Natural killer cell (primary cell): ENCODE results near the gene EYS. TPM values are rescaled to one million over a fixed set of nuclear protein-coding genes. Genes with fewer than 3 reads are reported as not detected.

Source experiments
- ATAC-seq, 3 donors: fragments of 150-1000 bp in 2 of 3; fragments of 200-7000 bp in 1 of 3; cut with Tn5 transposase; 1 replicate in 1 of 3; 2 replicates in 2 of 3; pipeline ENCODE4 v1.10.0; 2021; ENCODE audit warnings: mild to moderate bottlenecking in 2 of 3, moderate library complexity in 2 of 3
- DNase-seq, 2 donors: peaks; one replicate each; pipeline versions ENCODE4 v3.0.0 to v3.0.0-alpha.2; 2013 to 2021; ENCODE audit warnings: mixed read lengths in 1 of 2
- H3K27ac ChIP-seq: one replicate; pipeline ENCODE4 v1.5.1; 2013; ENCODE audit warnings: mild to moderate bottlenecking, low read length
- H3K27me3 ChIP-seq: one replicate; pipeline ENCODE4 v1.6.1; 2013; ENCODE audit warnings: low read length; ENCODE audit not compliant: control insufficient read depth, insufficient read depth
- H3K36me3 ChIP-seq: one replicate; pipeline ENCODE4 v1.6.1; 2013; ENCODE audit warnings: low read length; ENCODE audit not compliant: control insufficient read depth, insufficient read depth
- H3K4me1 ChIP-seq: one replicate; pipeline ENCODE4 v1.6.1; 2013; ENCODE audit warnings: low read length; ENCODE audit not compliant: control insufficient read depth, insufficient read depth
- H3K4me3 ChIP-seq: one replicate; pipeline ENCODE4 v1.5.1; 2013; ENCODE audit warnings: low read length
- H3K9me3 ChIP-seq: one replicate; pipeline ENCODE4 v1.6.1; 2013; ENCODE audit warnings: low read length; ENCODE audit not compliant: control insufficient read depth, insufficient read depth
- H3K27ac Mint-ChIP-seq, 2 donors: one replicate each; pipeline ENCODE4 v1.8.0; 2022; ENCODE audit warnings: mild to moderate bottlenecking in 2 of 2, mixed read lengths in 2 of 2, moderate library complexity in 1 of 2
- H3K27me3 Mint-ChIP-seq, 2 donors: one replicate each; pipeline ENCODE4 v1.8.0; 2022; ENCODE audit warnings: low read depth in 2 of 2, mixed read lengths in 2 of 2
- H3K36me3 Mint-ChIP-seq: one replicate; pipeline ENCODE4 v1.8.0; 2022; ENCODE audit warnings: mixed read lengths
- H3K4me1 Mint-ChIP-seq, 2 donors: one replicate each; pipeline ENCODE4 v1.8.0; 2022; ENCODE audit warnings: mixed read lengths in 2 of 2
- H3K4me3 Mint-ChIP-seq: one replicate; pipeline ENCODE4 v1.8.0; 2022; ENCODE audit warnings: mild to moderate bottlenecking, moderate library complexity, mixed read lengths
- H3K9me3 Mint-ChIP-seq, 2 donors: one replicate each; pipeline ENCODE4 v1.8.0; 2022; ENCODE audit warnings: mixed read lengths in 2 of 2
- WGBS: methylation state at CpG from one replicate; pipeline ENCODE4 v1.1.7; 2013; ENCODE audit warnings: missing lambda C conversion rate; ENCODE audit not compliant: insufficient coverage; 5-methylcytosine and 5-hydroxymethylcytosine counted together
- intact Hi-C: fragments of 100-400 bp; cut with micrococcal nuclease; formaldehyde crosslinking; loops from one replicate; pipeline ENCODE4 v1.14.2; 2022
- total RNA-seq, 4 donors: library from RNA; stranded (reverse); fragments of 120-200 nt in 1 of 4; gene quantifications; one replicate each; pipeline versions ENCODE4 v1.2.3 to v1.2.4, GENCODE V29; 2013 to 2022
- TF ChIP-seq, protein P1 (sequence below): fragments of 200-600 bp; IDR thresholded peaks from one replicate; pipeline ENCODE4 v1.8.0; 2022; ENCODE audit warnings: antibody characterized with exemption

Gene EYS
- total RNA-seq, 3 donors from 2014 or later (not counting 1 experiment from before 2014, with no cell fraction given) = 0.55 TPM; not detected in 2

DNA sequence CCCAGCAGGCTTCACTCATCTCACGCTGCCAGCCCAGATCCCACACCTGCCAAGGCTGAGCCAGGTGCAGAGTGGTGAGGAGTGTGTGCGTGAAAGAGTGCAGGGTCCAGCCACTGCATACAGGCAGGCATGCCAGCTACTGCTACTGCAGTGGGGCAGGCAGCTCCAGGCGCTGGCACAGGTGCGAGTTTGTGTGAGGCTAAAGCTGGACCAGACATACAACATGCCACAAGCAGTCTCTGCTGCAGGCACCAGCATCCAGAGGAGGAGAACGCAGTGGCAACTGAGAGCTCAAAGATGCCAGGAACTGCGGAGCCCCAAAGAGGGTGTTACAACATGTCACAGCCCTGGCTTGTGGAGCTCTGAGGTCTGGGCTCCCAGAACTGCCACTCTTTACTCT is 149.8 kb downstream of the EYS start:
- no peaks in the 10 kb centered on the region for H3K27me3 Mint-ChIP-seq
- H3K9me3 ChIP-seq = peaks cover 13% of the 10 kb centered on the region
- intact Hi-C loops = no loop called here
- H3K4me1 Mint-ChIP-seq = no peaks in the 10 kb centered on the region
- 92% methylated on average over 6 of the region's 6 CpGs for WGBS
- no peaks in the 10 kb centered on the region for H3K27me3 ChIP-seq
- no peaks in the 10 kb centered on the region for H3K36me3 ChIP-seq
- H3K27ac Mint-ChIP-seq = no peak overlapping the region
- no peak overlapping the region for H3K27ac ChIP-seq
- DNase-seq (no peak), ATAC-seq (no peak)
- H3K4me3 ChIP-seq = no peak overlapping the region
- H3K4me1 ChIP-seq = no peaks in the 10 kb centered on the region
- no peak overlapping the region for H3K4me3 Mint-ChIP-seq
- H3K9me3 Mint-ChIP-seq = peaks cover 3 to 15% of the 10 kb centered on the region in 2 donors
- TF ChIP-seq, protein P1, sequence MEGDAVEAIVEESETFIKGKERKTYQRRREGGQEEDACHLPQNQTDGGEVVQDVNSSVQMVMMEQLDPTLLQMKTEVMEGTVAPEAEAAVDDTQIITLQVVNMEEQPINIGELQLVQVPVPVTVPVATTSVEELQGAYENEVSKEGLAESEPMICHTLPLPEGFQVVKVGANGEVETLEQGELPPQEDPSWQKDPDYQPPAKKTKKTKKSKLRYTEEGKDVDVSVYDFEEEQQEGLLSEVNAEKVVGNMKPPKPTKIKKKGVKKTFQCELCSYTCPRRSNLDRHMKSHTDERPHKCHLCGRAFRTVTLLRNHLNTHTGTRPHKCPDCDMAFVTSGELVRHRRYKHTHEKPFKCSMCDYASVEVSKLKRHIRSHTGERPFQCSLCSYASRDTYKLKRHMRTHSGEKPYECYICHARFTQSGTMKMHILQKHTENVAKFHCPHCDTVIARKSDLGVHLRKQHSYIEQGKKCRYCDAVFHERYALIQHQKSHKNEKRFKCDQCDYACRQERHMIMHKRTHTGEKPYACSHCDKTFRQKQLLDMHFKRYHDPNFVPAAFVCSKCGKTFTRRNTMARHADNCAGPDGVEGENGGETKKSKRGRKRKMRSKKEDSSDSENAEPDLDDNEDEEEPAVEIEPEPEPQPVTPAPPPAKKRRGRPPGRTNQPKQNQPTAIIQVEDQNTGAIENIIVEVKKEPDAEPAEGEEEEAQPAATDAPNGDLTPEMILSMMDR = no peak
- no peaks in the 10 kb centered on the region for H3K36me3 Mint-ChIP-seq

DNA sequence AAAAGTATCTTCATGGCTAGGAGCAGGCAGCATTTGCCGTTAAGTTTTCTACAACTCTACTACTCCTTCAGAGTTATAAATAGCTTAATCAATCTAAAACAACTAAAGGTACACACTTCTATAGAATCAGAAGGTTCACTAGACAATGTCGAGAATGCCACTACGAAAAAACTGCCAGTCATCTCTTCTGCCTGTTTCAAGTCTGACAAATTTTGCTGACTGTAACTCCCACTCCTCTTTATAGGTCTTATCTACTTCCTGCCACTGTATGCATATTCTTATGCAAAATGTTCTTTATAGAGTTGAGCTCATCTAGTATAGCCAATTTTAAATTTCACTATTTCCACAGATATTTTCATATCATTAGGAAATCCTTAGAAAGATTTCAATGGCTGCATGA is 160.1 kb downstream of the EYS start:
- Mint-ChIP-seq H3K27me3 (no peaks in the 10 kb centered on the region), H3K27ac (no peak overlapping the region), H3K4me1 (no peaks in the 10 kb centered on the region), H3K36me3 (peaks cover 7% of the 10 kb centered on the region), H3K9me3 (peaks cover 7 to 14% of the 10 kb centered on the region in 2 donors), H3K4me3 (no peak overlapping the region)
- TF ChIP-seq, protein P1 = no peak
- Histone ChIP-seq H3K4me3 (no peak overlapping the region), H3K36me3 (no peaks in the 10 kb centered on the region), H3K9me3 (peaks cover 4% of the 10 kb centered on the region), H3K27me3 (no peaks in the 10 kb centered on the region), H3K27ac (no peak overlapping the region), H3K4me1 (no peaks in the 10 kb centered on the region)
- no peak for ATAC-seq
- DNase-seq = no peak
- intact Hi-C loops = no loop called here
- WGBS = 15% methylated on average over 3 of the region's 3 CpGs

DNA sequence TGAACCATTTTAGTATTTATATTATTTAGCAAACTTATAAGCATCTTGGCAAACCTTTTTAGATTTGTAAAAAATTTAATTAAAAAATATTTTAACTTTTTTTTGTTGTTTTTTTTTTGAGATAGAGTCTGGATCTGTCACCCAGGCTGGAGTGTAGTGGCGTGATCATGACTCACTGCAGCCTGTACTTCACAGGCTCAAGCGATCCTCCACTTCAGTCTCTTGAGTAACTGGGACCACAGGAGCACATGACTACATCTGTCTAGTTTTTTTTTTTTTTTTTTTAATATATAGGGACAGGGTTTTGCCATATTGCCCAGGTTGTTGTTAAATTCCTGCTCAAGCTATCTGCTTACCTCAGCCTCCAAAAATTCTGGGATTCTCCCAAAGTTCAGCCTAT is 161.1 kb downstream of the EYS start:
- intact Hi-C loops = no loop called here
- H3K27me3 Mint-ChIP-seq = no peaks in the 10 kb centered on the region
- H3K27me3 ChIP-seq = no peaks in the 10 kb centered on the region
- H3K4me3 Mint-ChIP-seq = no peak overlapping the region
- no peak overlapping the region for H3K27ac ChIP-seq
- peaks cover 7 to 14% of the 10 kb centered on the region in 2 donors for H3K9me3 Mint-ChIP-seq
- 88% methylated on average over 2 of the region's 2 CpGs for WGBS
- no peaks in the 10 kb centered on the region for H3K36me3 ChIP-seq
- peaks cover 7% of the 10 kb centered on the region for H3K36me3 Mint-ChIP-seq
- H3K4me3 ChIP-seq = no peak overlapping the region
- ATAC-seq = no peak
- H3K4me1 ChIP-seq = no peaks in the 10 kb centered on the region
- H3K9me3 ChIP-seq = peaks cover 4% of the 10 kb centered on the region
- DNase-seq = no peak
- H3K27ac Mint-ChIP-seq = no peak overlapping the region
- TF ChIP-seq, protein P1 = no peak
- no peaks in the 10 kb centered on the region for H3K4me1 Mint-ChIP-seq

DNA sequence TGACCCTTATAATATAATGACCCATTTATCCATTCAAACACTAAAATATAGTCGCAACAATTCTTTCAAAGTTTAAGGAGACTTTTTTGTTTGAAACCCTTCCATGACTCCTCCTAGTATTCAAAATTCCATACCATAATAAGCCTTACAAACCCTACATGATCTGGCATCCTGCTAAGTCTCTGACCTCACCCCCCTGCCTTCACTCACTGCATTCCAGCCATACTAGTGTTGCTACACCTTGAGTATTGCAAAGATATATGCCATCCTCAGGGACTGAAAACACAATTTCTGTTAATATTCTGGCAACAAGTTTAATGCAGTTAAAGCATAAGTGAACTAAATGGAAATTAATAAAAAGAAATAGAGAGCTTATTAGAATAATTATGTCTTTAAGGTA is 168.4 kb downstream of the EYS start:
- no peak for ATAC-seq
- TF ChIP-seq, protein P1 = no peak
- Histone ChIP-seq H3K36me3 (no peaks in the 10 kb centered on the region), H3K4me3 (no peak overlapping the region), H3K27ac (no peak overlapping the region), H3K27me3 (no peaks in the 10 kb centered on the region), H3K4me1 (no peaks in the 10 kb centered on the region), H3K9me3 (peaks cover 7% of the 10 kb centered on the region)
- no peaks in the 10 kb centered on the region for H3K27me3 Mint-ChIP-seq
- intact Hi-C loops = no loop called here
- WGBS = 100% methylated on average over 1 of the region's 1 CpG
- H3K36me3 Mint-ChIP-seq = peaks cover 18% of the 10 kb centered on the region
- H3K9me3 Mint-ChIP-seq = peaks cover 8 to 18% of the 10 kb centered on the region in 2 donors
- no peak overlapping the region for H3K27ac Mint-ChIP-seq
- DNase-seq = no peak
- no peak overlapping the region for H3K4me3 Mint-ChIP-seq
- no peaks in the 10 kb centered on the region for H3K4me1 Mint-ChIP-seq
